Ecto neural progenitor cell (in vitro differentiated cells): ENCODE measurements around the gene RAB3IL1.
A peak's percentile ranks its signal among the peaks of the same experiment; 100 is the strongest.

ENCODE experiments used
- DNase-seq: peaks from one replicate; pipeline ENCODE4 v3.0.0-alpha.2; 2018; ENCODE audit warnings: low spot score

The RAB3IL1 gene

GRCh38 chr11:61904539-61905048, 12.8 kb downstream of the RAB3IL1 start:
- DNase-seq: peak; percentile 82

GRCh38 chr11:61903845-61904244, 13.5 kb downstream of the RAB3IL1 start:
- DNase-seq: no peak

GRCh38 chr11:61902313-61902712, 15.1 kb downstream of the RAB3IL1 start:
- no peak for DNase-seq

GRCh38 chr11:61901397-61901796, 16.0 kb downstream of the RAB3IL1 start:
- DNase-seq: no peak

GRCh38 chr11:61900251-61900650, 17.1 kb downstream of the RAB3IL1 start:
- no peak for DNase-seq

GRCh38 chr11:61899146-61899841, 18.1 kb downstream of the RAB3IL1 start:
- peak; percentile 97 for DNase-seq

GRCh38 chr11:61898247-61898582, 19.2 kb downstream of the RAB3IL1 start:
- DNase-seq: no peak

GRCh38 chr11:61897387-61898246, 19.7 kb downstream of the RAB3IL1 start:
- peak; percentile 90 for DNase-seq

- DNase-seq: no peak
These were observed 20.5 kb downstream of the RAB3IL1 start for GRCh38 chr11:61896665-61897386.

GRCh38 chr11:61895718-61896059, 21.7 kb downstream of the RAB3IL1 start:
- DNase-seq: no peak

- DNase-seq: no peak
These were observed 22.2 kb downstream of the RAB3IL1 start for GRCh38 chr11:61895046-61895717.

GRCh38 chr11:61893981-61894380, 23.4 kb downstream of the RAB3IL1 start:
- no peak for DNase-seq

- DNase-seq: no peak
These were observed 25.3 kb downstream of the RAB3IL1 start for GRCh38 chr11:61892085-61892370.

GRCh38 chr11:61891331-61892084, 25.9 kb downstream of the RAB3IL1 start, which contains the start of gene FADS3:
FADS3 (minus strand) TSS chr11:61891545; CDS start chr11:61891381, 164 bp downstream.
- DNase-seq: peak; percentile 90

- no peak for DNase-seq
These were observed 26.6 kb downstream of the RAB3IL1 start for GRCh38 chr11:61890529-61891330.

GRCh38 chr11:61889831-61890230, 27.5 kb downstream of the RAB3IL1 start:
- DNase-seq: no peak

GRCh38 chr11:61888590-61888989, 28.8 kb downstream of the RAB3IL1 start:
- DNase-seq: no peak

GRCh38 chr11:61887839-61888494, 29.4 kb downstream of the RAB3IL1 start:
- DNase-seq: no peak

GRCh38 chr11:61886643-61887042, 30.7 kb downstream of the RAB3IL1 start:
- DNase-seq: no peak
